HG03439 (cell line): ENCODE results near the gene TNKS1BP1.

Experiments used
- ATAC-seq: cut with Tn5 transposase; IDR thresholded peaks from one replicate; pipeline ENCODE4 v1.9.1; 2021; ENCODE audit warnings: mild to moderate bottlenecking, moderate library complexity; ENCODE audit not compliant: unreplicated experiment

The TNKS1BP1 gene

GRCh38 chr11:57312511-57313021 lies 12.2 kb downstream of the TNKS1BP1 start:
- no peak for ATAC-seq

- ATAC-seq: peak; percentile 91
These were observed 13.4 kb downstream of the TNKS1BP1 start for GRCh38 chr11:57311109-57311936.

DNA sequence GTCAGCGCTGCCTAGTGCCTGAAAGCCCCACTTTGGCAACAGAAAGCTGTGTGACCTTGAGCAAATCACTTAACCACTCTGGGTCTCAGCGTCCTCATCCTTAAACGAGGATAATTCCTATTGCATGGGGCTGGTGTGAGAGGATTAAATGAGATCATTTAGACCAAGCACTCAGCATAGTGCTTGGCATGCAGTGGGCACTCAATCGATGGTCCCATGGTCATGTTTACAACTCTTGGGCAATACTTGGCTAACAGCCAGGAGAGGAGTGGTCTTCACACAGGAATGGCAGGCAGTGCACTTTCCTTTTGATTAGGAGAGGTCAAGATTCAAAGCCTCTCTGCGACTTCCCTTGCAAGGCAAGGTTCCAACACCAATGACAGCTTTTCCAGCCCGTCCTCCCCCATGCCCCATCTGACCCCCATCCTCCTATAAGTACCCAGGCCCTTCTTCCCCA lies 14.1 kb downstream of the TNKS1BP1 start:
- ATAC-seq: no peak

DNA sequence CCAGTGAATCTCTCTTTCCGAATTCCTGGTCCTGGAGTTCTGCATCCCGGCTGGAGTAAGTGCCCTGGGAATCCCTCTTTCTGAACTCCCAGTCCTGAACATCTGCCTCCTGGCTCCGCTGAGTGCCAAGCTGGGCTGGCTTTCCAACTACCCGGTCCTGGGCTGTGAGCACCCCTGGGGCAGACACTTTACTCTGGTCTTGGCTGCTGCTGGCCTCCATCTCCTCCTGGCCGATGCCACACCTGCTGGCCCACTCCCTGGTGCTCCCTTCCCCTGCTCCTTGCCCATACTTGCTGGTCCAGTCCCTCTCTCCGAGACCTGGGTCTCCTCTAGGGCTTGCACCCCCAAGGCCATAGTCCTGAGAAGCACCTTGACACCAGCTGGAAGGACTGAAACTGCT lies 14.7 kb downstream of the TNKS1BP1 start:
- ATAC-seq: no peak

- ATAC-seq: no peak
These were observed 15.4 kb downstream of the TNKS1BP1 start for GRCh38 chr11:57309106-57310059.

GRCh38 chr11:57308426-57309060 lies 16.2 kb downstream of the TNKS1BP1 start:
- ATAC-seq: no peak

DNA sequence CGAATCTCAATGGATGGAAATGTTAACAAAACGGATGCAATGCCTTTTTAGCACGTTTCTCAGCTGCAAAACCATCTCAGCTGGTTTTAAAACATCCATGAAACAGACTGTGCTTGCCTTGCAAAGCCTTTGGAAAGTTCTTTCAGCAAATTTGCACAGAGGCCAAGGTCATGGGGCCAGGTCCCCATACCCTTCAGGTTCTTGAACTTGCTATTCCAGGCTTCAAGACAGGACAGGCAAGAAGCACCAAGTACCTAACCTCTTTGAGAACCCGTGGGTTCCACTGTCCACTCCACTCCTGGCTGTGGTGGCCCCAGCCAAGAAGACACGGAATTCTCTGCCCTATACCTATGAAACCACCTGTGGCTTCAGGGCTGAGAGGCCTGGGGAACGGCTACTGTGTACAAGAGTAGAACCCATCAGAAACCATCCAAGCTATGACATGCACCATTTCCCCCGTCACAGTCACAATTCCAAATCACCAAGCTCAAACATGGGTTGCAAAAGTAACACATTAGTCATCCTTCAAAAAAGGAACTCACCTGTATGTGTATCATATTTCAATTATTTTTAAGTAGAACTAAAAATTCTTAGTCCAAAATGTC lies 17.0 kb downstream of the TNKS1BP1 start:
- no peak for ATAC-seq

DNA sequence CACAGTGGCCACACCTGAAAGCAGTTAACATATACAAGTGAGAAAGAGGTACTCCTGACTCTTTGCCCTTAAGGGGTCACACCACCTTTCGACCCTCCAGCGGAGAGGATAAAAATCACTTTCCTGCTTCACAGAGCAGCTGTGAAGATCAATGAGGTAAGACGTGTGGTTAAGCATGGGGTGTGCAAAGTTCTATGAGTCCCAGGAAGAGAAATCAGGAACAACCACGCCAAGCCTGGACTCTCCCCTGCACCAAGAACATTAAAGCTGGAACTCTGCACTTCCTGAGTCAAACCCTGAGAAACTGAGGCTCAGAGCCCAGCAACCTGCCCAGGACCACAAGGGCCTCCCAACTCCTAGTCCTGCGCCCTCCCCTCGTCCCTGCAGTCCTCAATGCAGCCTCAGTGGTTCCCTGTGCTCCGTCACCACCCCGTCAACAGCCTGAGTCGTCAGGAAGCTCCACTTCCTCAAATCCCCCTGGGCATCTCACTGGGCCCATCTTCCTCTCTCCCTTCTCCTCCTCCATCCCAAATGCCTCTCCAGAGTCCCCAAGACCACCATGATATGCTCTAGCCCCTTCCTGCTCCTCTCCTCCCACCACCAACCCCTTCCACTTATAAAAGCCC lies 17.7 kb downstream of the TNKS1BP1 start:
- no peak for ATAC-seq

GRCh38 chr11:57306161-57306876 lies 18.4 kb downstream of the TNKS1BP1 start:
- ATAC-seq: no peak

- ATAC-seq: no peak
These were observed 19.2 kb downstream of the TNKS1BP1 start for GRCh38 chr11:57305523-57305922.

DNA sequence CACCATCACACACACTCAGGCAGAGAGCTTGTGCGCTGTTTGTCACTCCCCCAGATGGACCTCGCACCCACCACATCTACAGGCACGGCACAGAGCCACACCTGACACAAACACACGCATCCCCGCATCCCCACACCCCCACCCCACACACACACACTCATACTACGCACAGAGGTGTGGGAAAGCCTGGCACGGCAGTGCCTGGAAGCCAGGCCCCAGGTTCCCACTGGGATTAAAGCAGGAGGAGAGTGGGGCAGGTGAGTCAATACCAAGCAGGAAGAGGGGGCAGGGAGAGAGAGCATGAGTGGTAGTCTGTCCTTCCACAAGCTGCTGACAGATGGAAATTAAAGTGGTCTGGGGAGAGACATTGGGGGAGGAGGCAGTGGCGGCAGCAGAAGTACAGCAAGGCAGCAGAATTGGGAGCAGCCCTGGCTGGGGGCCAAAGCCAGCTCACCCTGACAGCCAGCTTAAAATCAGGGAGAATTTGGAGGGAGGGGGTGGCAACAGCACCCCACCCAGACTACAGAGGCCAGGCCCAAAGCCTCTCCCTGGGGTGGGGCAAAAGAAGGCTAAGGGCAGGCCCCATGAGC lies 20.7 kb downstream of the TNKS1BP1 start:
- no peak for ATAC-seq

GRCh38 chr11:57303280-57303989 lies 21.3 kb downstream of the TNKS1BP1 start:
- no peak for ATAC-seq

GRCh38 chr11:57302489-57302888 lies 22.3 kb downstream of the TNKS1BP1 start:
- no peak for ATAC-seq

DNA sequence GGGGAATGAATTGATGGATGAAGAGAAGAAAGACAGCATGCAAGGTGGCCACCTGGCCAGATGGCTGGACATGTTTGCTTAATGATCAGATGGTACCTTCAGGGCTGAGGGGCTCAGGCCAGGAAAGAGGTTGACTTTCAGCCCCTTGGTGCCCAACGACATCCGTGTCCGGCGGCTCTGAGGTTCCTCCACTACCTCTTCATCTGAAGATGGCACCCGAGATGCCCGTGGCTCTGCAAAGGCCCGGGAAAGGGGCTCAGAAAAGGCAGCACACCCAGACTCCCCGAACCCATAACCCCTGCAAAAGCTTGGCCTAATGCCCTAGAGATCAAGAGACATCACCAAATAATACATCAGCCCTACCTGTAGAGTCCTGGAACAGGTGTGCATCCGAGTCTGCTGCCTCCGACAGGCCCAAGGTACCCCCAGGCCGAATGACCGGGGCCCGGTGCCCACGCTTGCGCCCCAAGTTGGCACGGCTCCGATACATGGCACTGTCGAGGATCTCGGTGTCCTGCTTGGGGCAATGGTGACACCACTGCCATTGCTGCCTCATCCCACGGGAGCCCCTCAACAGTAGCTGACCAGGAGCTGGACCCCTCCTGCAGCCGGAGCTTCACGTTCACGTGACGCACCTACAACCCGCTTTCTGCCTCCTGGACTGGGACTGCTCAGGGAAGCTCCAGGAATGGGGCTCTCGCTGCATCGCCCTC lies 22.9 kb downstream of the TNKS1BP1 start:
- no peak for ATAC-seq

DNA sequence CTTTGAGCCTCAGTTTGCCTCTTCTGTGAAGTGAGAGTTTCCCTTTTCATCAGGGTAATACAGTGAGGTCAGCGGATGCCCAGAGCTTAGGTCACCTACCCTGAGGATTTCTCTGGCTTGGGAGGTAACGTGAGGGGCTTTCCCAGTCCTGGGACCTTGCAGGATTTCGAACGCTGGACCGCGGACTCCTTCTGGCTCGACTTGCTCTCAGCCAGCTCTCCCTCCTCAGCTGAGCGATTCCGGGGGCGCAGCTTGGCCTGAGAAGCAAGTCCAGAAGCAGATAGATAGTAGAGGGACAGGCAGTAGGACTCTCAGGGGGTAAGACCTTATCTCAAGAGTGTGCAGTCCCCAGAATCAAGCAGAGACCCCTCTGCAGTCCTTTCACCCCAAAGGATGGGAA lies 24.0 kb downstream of the TNKS1BP1 start:
- no peak for ATAC-seq

DNA sequence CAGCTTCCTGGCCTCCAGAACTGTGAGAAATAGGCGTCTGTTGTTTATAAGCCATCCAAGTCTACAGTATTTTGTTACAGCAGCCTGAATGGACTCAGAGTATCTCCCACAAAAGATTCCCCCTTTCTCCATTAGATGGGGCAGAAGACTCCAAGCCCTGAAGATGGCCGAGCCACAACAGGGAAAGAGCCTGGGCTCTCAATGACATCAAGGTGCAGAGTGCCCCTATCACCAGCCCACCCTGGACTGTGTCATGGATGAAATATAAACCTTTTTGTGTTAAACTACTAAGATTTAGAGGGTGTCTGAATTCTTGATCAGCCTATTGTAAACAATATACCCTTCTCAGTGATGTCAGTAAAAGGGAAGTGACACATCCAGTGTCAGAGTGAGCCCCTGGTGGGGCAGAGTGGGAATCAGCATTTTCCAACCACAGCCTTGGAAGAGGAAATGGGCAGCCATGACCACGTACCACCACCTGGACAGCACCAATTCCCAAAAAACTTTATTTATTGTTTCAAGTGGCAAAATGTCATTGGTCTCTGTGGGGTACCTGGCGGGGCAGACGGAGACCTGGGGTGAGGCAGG lies 25.5 kb downstream of the TNKS1BP1 start:
- ATAC-seq: no peak

GRCh38 chr11:57297221-57297620 lies 27.5 kb downstream of the TNKS1BP1 start:
- no peak for ATAC-seq
